ENCODE measurements around the gene PRMT3.
"Not testable (repeated sequence)": the region's sequence is repeated elsewhere in the genome, so short reads cannot be mapped to it uniquely, and the experiment has no call there.

PRMT3 gene

DNA sequence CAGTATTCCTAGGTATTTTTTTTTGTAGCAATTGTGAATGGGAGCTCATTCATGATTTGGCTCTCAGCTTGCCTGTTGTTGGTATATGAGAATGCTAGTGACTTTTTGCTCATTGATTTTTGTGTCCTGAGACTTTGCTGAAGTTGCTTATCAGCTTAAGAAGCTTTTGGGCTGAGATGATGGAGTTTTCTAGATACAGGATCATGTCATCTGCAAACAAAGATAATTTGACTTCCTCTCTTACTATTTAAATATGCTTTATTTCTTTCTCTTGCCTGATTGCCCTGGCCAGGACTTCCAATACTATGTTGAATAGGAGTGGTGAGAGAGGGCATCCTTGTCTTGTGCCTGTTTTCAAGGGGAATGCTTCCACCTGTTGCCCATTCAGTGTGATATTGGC lies 84.4 kb downstream of the PRMT3 start:
- not testable (repeated sequence) for H3K9me3 ChIP-seq (ENCODE audit: control insufficient read depth, low read length); H3K4me1 ChIP-seq (ENCODE audit: control insufficient read depth, insufficient read depth, low read length, poor library complexity, severe bottlenecking); H3K27me3 ChIP-seq (replicated peaks; ENCODE audit: control insufficient read depth, insufficient read depth, low read length, poor library complexity, severe bottlenecking); H3K36me3 ChIP-seq (ENCODE audit: control insufficient read depth, insufficient read depth, low read length); DNase-seq; H3K4me3 ChIP-seq (ENCODE audit: insufficient read depth, low read depth, low read length, poor library complexity, severe bottlenecking); H3K27ac ChIP-seq (ENCODE audit: insufficient read depth, low read length, poor library complexity, severe bottlenecking)

DNA sequence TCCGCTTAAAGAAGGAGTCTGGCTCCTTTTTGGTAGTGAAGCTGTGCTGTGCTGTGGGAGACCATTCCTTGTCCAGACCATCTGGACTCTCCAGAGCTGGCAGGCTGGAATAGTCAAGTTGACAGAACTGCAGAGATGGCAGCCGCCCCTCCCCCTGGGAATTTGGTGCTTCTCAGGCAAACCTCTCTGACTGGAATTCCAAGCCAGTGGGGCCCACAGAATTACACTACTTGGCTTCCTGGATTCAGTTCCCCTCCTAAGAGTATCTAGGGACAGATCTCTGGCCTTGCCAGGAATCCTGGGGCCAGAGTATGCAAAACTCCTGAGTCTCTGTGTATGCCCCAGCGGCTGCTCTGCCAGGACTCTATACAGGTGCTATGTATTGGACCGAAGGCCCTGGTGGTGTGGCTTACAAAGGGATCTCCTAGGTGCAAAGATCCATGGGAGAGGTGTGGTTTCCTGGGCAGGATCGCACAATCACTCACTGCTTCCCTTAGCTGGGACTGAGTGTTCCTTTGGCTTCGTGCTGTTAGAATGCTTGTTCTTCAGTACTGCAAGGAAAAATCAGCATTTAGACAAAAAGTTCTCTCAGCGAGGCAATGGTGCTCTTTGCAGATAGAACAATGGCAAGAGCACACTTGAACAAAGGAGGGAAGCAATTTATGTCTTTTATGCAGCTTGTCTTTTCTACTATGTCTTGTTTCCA lies 86.8 kb downstream of the PRMT3 start:
- DNase-seq: no peak
- no peaks in the 10 kb centered on the region for H3K4me1 ChIP-seq (ENCODE audit: control insufficient read depth, insufficient read depth, low read length, poor library complexity, severe bottlenecking)
- no peaks in the 10 kb centered on the region for H3K27me3 ChIP-seq (replicated peaks; ENCODE audit: control insufficient read depth, insufficient read depth, low read length, poor library complexity, severe bottlenecking)
- no peak overlapping the region for H3K4me3 ChIP-seq (ENCODE audit: insufficient read depth, low read depth, low read length, poor library complexity, severe bottlenecking)
- H3K9me3 ChIP-seq (ENCODE audit: control insufficient read depth, low read length): no peaks in the 10 kb centered on the region
- H3K27ac ChIP-seq (ENCODE audit: insufficient read depth, low read length, poor library complexity, severe bottlenecking): no peak overlapping the region
- peaks cover 4% of the 10 kb centered on the region for H3K36me3 ChIP-seq (ENCODE audit: control insufficient read depth, insufficient read depth, low read length)

DNA sequence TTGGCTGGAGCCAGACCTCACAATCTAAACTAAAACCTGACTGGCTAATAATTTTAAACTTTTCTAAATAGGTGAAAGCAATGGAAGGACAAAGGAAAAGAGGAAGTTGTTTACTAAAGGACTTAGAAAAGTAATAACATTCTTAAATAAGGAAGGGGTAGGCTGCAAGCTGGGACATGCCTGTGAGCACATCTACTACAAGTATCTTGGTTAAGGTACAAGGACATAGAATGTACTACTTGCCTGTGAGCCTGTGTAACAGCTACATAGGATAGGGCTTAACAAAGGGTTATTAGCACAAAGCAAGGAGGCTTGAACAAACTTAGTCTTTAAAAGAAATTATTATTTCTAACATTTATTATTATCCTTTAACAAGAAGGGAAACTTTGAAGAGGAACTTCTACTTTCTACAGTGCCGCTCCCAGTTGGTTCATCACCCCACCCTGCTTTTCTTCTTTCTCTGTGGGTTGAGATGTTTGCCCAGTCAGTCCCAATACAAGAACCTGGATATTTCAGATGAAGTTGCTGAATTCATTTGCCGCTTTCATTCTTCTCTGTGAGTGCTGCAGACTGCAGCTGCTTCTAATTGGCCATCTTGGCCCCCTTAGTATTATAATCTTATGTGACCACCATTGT lies 87.5 kb downstream of the PRMT3 start:
- no peaks in the 10 kb centered on the region for H3K4me1 ChIP-seq (ENCODE audit: control insufficient read depth, insufficient read depth, low read length, poor library complexity, severe bottlenecking)
- H3K27me3 ChIP-seq (replicated peaks; ENCODE audit: control insufficient read depth, insufficient read depth, low read length, poor library complexity, severe bottlenecking): no peaks in the 10 kb centered on the region
- no peak overlapping the region for H3K4me3 ChIP-seq (ENCODE audit: insufficient read depth, low read depth, low read length, poor library complexity, severe bottlenecking)
- no peak overlapping the region for H3K27ac ChIP-seq (ENCODE audit: insufficient read depth, low read length, poor library complexity, severe bottlenecking)
- no peaks in the 10 kb centered on the region for H3K9me3 ChIP-seq (ENCODE audit: control insufficient read depth, low read length)
- no peak for DNase-seq
- peaks cover 3% of the 10 kb centered on the region for H3K36me3 ChIP-seq (ENCODE audit: control insufficient read depth, insufficient read depth, low read length)

DNA sequence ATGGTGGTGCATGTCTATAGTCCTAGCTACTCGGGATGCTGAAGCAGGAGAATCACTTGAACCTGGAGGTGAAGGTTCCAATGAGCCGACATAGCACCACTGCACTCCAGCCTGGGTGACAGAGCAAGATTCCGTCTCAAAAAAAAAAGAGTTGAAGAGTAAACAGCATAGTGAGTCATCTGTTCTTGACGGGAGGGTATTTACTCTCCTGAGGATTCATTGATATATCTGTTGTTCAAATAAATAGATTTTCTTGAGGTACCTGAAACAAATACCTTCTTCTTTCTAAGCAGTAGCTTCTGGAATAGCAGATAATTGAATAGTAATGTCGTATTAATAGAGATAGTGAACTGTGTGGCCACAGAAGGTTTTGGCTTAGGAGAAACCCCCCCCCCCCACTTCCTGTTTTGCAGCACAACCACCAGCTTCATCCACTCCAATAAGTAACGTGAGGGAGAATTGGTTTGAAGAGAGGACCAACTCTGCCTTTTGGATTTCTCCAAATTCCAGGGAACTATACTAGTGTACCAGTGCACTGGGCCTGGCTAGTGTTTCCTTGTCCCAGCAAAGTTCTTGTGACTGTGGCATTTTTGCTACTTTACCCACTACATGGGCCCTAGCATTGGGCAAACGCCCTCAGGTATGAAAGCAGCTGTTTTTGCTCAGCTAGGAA lies 90.0 kb downstream of the PRMT3 start:
- H3K9me3 ChIP-seq (ENCODE audit: control insufficient read depth, low read length): no peaks in the 10 kb centered on the region
- H3K4me1 ChIP-seq (ENCODE audit: control insufficient read depth, insufficient read depth, low read length, poor library complexity, severe bottlenecking): no peaks in the 10 kb centered on the region
- no peaks in the 10 kb centered on the region for H3K36me3 ChIP-seq (ENCODE audit: control insufficient read depth, insufficient read depth, low read length)
- no peak overlapping the region for H3K27ac ChIP-seq (ENCODE audit: insufficient read depth, low read length, poor library complexity, severe bottlenecking)
- no peaks in the 10 kb centered on the region for H3K27me3 ChIP-seq (replicated peaks; ENCODE audit: control insufficient read depth, insufficient read depth, low read length, poor library complexity, severe bottlenecking)
- DNase-seq: no peak
- no peak overlapping the region for H3K4me3 ChIP-seq (ENCODE audit: insufficient read depth, low read depth, low read length, poor library complexity, severe bottlenecking)

DNA sequence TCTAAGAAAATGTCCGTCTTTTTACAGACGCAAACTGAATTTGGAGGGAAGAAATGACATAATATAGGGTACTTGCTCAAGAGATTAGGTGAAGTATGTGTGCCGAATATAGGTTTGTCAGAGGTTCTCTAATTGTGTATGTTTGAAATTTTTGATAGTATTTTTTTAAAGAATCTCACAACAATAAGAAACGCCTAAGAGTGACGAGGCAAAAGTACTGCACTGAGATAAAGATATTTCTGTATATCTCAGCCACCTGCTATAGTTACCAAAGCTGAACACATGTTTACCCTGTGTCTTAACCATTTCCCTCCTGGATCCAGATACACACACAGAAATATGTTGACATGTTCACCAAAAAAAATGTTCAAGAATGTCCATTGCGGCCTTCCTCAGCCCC lies 92.0 kb downstream of the PRMT3 start:
- Histone ChIP-seq H3K4me3 (ENCODE audit: insufficient read depth, low read depth, low read length, poor library complexity, severe bottlenecking) (no peak overlapping the region), H3K27ac (ENCODE audit: insufficient read depth, low read length, poor library complexity, severe bottlenecking) (no peak overlapping the region), H3K36me3 (ENCODE audit: control insufficient read depth, insufficient read depth, low read length) (peaks cover 3% of the 10 kb centered on the region), H3K4me1 (ENCODE audit: control insufficient read depth, insufficient read depth, low read length, poor library complexity, severe bottlenecking) (no peaks in the 10 kb centered on the region), H3K27me3 (replicated peaks; ENCODE audit: control insufficient read depth, insufficient read depth, low read length, poor library complexity, severe bottlenecking) (no peaks in the 10 kb centered on the region), H3K9me3 (ENCODE audit: control insufficient read depth, low read length) (no peaks in the 10 kb centered on the region)
- no peak for DNase-seq

DNA sequence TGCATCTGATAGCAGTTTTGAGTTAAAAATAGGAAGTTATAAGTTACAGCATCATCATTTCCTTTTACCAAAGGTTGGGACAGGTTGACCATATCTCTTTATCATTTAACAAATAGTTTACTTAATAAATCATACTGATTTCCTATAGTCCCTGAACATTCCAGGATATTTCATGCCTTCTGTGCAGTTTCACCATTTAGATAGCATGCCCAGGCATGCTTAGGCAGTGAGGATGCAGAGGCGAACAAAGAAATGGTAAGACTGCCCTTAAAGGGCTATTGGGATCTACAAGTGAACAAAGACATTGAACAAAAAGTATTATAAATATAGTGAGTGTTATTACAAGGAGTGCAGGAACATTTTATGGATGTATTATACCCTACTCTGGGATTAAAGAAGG lies 96.4 kb downstream of the PRMT3 start:
- no peaks in the 10 kb centered on the region for H3K9me3 ChIP-seq (ENCODE audit: control insufficient read depth, low read length)
- H3K4me1 ChIP-seq (ENCODE audit: control insufficient read depth, insufficient read depth, low read length, poor library complexity, severe bottlenecking): no peaks in the 10 kb centered on the region
- H3K27me3 ChIP-seq (replicated peaks; ENCODE audit: control insufficient read depth, insufficient read depth, low read length, poor library complexity, severe bottlenecking): no peaks in the 10 kb centered on the region
- no peak overlapping the region for H3K4me3 ChIP-seq (ENCODE audit: insufficient read depth, low read depth, low read length, poor library complexity, severe bottlenecking)
- no peak for DNase-seq
- peaks cover 3% of the 10 kb centered on the region for H3K36me3 ChIP-seq (ENCODE audit: control insufficient read depth, insufficient read depth, low read length)
- H3K27ac ChIP-seq (ENCODE audit: insufficient read depth, low read length, poor library complexity, severe bottlenecking): no peak overlapping the region

DNA sequence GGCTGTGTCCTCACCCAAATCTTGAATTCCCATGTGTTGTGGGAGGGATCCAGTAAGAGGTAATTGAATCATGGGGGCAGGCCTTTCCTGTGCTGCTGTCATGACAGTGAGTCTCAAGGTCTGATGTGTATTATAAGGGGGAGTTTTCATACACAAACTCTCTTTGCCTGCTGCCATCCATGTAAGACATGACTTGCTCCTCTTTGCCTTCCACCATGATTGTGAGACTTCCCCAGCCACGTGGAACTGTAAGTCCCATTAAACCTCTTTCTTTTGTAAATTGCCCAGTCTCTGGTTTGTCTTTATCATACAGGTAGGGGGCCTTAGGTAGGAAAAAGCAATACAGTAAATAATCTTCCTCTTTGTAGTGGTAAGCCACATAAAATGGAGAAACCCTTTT lies 96.9 kb downstream of the PRMT3 start:
- DNase-seq; H3K9me3 ChIP-seq (ENCODE audit: control insufficient read depth, low read length); H3K27ac ChIP-seq (ENCODE audit: insufficient read depth, low read length, poor library complexity, severe bottlenecking); H3K4me1 ChIP-seq (ENCODE audit: control insufficient read depth, insufficient read depth, low read length, poor library complexity, severe bottlenecking); H3K36me3 ChIP-seq (ENCODE audit: control insufficient read depth, insufficient read depth, low read length); H3K27me3 ChIP-seq (replicated peaks; ENCODE audit: control insufficient read depth, insufficient read depth, low read length, poor library complexity, severe bottlenecking); H3K4me3 ChIP-seq (ENCODE audit: insufficient read depth, low read depth, low read length, poor library complexity, severe bottlenecking): not testable (repeated sequence)

DNA sequence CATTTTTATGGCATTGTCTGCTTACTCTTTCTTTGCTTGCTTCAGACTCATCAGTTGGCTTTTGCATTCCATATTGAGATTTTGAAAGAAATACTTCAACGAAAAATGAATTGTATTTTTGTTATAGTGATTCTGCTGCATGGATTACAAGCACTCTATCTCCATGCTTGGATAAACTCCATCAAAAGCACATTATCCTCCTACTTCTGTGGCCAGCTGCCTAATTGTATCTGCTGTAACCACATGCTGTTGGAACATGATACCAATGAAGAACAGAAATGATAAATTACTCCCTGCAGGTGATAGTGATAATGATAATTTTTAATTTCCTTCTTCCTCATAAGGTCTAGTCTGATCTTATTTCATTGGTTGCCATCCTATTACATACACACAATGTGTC lies 100.8 kb downstream of the PRMT3 start:
- H3K27ac ChIP-seq (ENCODE audit: insufficient read depth, low read length, poor library complexity, severe bottlenecking): no peak overlapping the region
- H3K4me1 ChIP-seq (ENCODE audit: control insufficient read depth, insufficient read depth, low read length, poor library complexity, severe bottlenecking): no peaks in the 10 kb centered on the region
- H3K36me3 ChIP-seq (ENCODE audit: control insufficient read depth, insufficient read depth, low read length): peaks cover 3% of the 10 kb centered on the region
- H3K4me3 ChIP-seq (ENCODE audit: insufficient read depth, low read depth, low read length, poor library complexity, severe bottlenecking): no peak overlapping the region
- no peaks in the 10 kb centered on the region for H3K9me3 ChIP-seq (ENCODE audit: control insufficient read depth, low read length)
- no peak for DNase-seq
- no peaks in the 10 kb centered on the region for H3K27me3 ChIP-seq (replicated peaks; ENCODE audit: control insufficient read depth, insufficient read depth, low read length, poor library complexity, severe bottlenecking)

DNA sequence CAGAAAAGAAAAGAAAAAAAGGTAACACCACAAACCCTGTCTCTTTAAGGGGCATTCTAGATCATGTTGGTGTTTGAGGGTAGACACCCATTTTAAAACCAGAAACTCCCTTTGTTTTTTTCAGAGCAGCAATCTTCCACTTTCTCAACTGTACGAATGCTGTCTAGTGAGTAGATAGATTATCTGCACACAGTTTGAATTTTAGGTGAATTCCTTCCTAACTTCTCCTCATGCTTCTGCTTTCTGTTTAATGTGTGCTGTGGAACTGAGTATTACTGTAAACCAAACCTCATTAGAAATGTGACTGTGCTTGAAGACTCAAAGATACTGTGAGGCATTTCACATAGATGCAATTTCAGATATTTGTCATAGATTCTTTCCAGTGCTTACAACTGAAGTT lies 102.4 kb downstream of the PRMT3 start:
- Histone ChIP-seq H3K4me1 (ENCODE audit: control insufficient read depth, insufficient read depth, low read length, poor library complexity, severe bottlenecking) (no peaks in the 10 kb centered on the region), H3K27me3 (replicated peaks; ENCODE audit: control insufficient read depth, insufficient read depth, low read length, poor library complexity, severe bottlenecking) (no peaks in the 10 kb centered on the region), H3K9me3 (ENCODE audit: control insufficient read depth, low read length) (no peaks in the 10 kb centered on the region), H3K27ac (ENCODE audit: insufficient read depth, low read length, poor library complexity, severe bottlenecking) (no peak overlapping the region), H3K4me3 (ENCODE audit: insufficient read depth, low read depth, low read length, poor library complexity, severe bottlenecking) (no peak overlapping the region), H3K36me3 (ENCODE audit: control insufficient read depth, insufficient read depth, low read length) (no peaks in the 10 kb centered on the region)
- DNase-seq: no peak

DNA sequence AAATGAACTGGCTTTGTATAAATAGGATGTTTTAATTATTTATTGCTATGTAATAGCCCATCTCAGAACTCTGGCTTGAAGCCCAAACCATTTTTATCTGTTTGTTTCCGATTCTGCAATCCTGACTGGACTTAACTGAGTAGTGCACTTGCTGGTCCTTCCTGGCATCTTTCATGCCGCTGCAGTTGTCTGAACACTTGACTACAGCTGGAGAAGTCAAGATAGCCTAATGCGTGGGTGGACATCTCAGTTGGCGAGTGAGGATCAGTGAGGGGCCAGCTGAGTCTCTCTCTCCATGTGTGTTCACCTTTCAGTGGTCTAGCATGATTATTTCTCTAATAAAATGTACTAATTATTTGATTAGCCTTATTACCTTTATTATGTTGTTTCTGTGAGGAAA lies 105.8 kb downstream of the PRMT3 start:
- Histone ChIP-seq H3K27ac (ENCODE audit: insufficient read depth, low read length, poor library complexity, severe bottlenecking) (no peak overlapping the region), H3K9me3 (ENCODE audit: control insufficient read depth, low read length) (no peaks in the 10 kb centered on the region), H3K27me3 (replicated peaks; ENCODE audit: control insufficient read depth, insufficient read depth, low read length, poor library complexity, severe bottlenecking) (no peaks in the 10 kb centered on the region), H3K4me1 (ENCODE audit: control insufficient read depth, insufficient read depth, low read length, poor library complexity, severe bottlenecking) (no peaks in the 10 kb centered on the region), H3K4me3 (ENCODE audit: insufficient read depth, low read depth, low read length, poor library complexity, severe bottlenecking) (no peak overlapping the region), H3K36me3 (ENCODE audit: control insufficient read depth, insufficient read depth, low read length) (no peaks in the 10 kb centered on the region)
- DNase-seq: no peak
